Measurements from ENCODE around the gene CEP104. TPM values are rescaled to one million over a fixed set of nuclear protein-coding genes. Genes with fewer than 3 reads are reported as not detected.

Gene CEP104
- total RNA-seq, 1 experiment from 2014 or later: 34.5 TPM

DNA sequence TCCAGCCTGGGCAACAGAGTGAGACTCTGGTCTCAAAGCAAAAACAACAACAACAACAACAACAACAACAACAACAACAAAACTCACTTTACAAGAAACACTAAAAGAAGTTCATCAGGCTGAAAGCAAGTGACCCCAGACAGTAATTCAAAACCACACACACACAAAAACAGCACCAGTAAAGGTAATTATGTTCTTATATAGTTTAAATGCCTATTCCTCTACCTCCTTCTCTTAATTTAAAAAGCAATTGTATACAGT lies 41.4 kb upstream of the CEP104 start:
- Histone ChIP-seq H4K20me1 (ENCODE audit: control insufficient read depth, insufficient read depth, insufficient read length) (no peaks in the 10 kb centered on the region), H3T11ph (ENCODE audit: low read length) (no peak overlapping the region), H3K4ac (ENCODE audit: low read depth, low read length) (no peak overlapping the region), H4K91ac (ENCODE audit: insufficient read length, low read depth, low read length) (no peak overlapping the region), H3K9ac (ENCODE audit: extremely low read depth, insufficient read length, low read length) (no peak overlapping the region), H2BK12ac (ENCODE audit: insufficient read length, low read depth, low read length) (no peak overlapping the region), H2BK5ac (ENCODE audit: insufficient read length, low read length) (no peak overlapping the region), H3K23ac (ENCODE audit: insufficient read length, low read depth, low read length) (no peak overlapping the region), H3K27ac (ENCODE audit: insufficient read length, low read depth, low read length) (no peak overlapping the region), H2BK120ac (ENCODE audit: low read depth, low read length, poor library complexity, severe bottlenecking) (no peak overlapping the region), H3K23me2 (ENCODE audit: insufficient read length, low read depth, low read length, poor library complexity, severe bottlenecking) (peaks cover 7% of the 10 kb centered on the region), H4K5ac (ENCODE audit: insufficient read length, low read depth, low read length) (no peak overlapping the region), H2BK15ac (ENCODE audit: low read depth, low read length) (no peak overlapping the region), H3K14ac (ENCODE audit: insufficient read depth, low read length) (no peak overlapping the region), H3K56ac (ENCODE audit: insufficient read length, low read depth, low read length) (no peak overlapping the region), H3K79me1 (ENCODE audit: insufficient read depth, low read depth, low read length, poor library complexity, severe bottlenecking) (peaks cover 11% of the 10 kb centered on the region), H3K79me2 (ENCODE audit: insufficient read depth, low read length) (peaks cover 34% of the 10 kb centered on the region; the same call in 1 of the 2 replicates), H2AFZ (ENCODE audit: low read length) (no peak overlapping the region), H2BK20ac (ENCODE audit: low read depth, low read length, poor library complexity, severe bottlenecking) (no peak overlapping the region), H3K18ac (ENCODE audit: insufficient read length, low read depth, low read length) (no peak overlapping the region), H3K4me2 (ENCODE audit: insufficient read depth, insufficient read length, low read length) (no peak overlapping the region), H3K27me3 (ENCODE audit: insufficient read depth, low read length) (no peaks in the 10 kb centered on the region), H4K8ac (replicated peaks; ENCODE audit: insufficient read length, low read depth, low read length) (no peak overlapping the region), H3K4me1 (ENCODE audit: insufficient read depth, low read length) (no peaks in the 10 kb centered on the region), H2AK5ac (ENCODE audit: insufficient read length, low read length) (no peak overlapping the region), H3K9me3 (ENCODE audit: control insufficient read depth, low read depth, low read length) (no peaks in the 10 kb centered on the region)
- DNase-seq: no peak
- H3K36me3 Mint-ChIP-seq (ENCODE audit: insufficient read depth in 1 of 3, low read depth in 3 of 3): peaks cover 10 to 31% (median 12%) of the 10 kb centered on the region in 3 experiments
- peaks cover 12 to 21% of the 10 kb centered on the region in 2 experiments for H3K4me1 Mint-ChIP-seq
- peak overlapping the region; percentile 52 to 84 for H3K4me3 Mint-ChIP-seq
- peaks cover 14 to 15% of the 10 kb centered on the region in 2 experiments for H3K9me3 Mint-ChIP-seq
- H3K27ac Mint-ChIP-seq: no peak overlapping the region
- TF ChIP-seq, protein P1, sequence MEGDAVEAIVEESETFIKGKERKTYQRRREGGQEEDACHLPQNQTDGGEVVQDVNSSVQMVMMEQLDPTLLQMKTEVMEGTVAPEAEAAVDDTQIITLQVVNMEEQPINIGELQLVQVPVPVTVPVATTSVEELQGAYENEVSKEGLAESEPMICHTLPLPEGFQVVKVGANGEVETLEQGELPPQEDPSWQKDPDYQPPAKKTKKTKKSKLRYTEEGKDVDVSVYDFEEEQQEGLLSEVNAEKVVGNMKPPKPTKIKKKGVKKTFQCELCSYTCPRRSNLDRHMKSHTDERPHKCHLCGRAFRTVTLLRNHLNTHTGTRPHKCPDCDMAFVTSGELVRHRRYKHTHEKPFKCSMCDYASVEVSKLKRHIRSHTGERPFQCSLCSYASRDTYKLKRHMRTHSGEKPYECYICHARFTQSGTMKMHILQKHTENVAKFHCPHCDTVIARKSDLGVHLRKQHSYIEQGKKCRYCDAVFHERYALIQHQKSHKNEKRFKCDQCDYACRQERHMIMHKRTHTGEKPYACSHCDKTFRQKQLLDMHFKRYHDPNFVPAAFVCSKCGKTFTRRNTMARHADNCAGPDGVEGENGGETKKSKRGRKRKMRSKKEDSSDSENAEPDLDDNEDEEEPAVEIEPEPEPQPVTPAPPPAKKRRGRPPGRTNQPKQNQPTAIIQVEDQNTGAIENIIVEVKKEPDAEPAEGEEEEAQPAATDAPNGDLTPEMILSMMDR (conservative IDR thresholded peaks at IDR 0.05): no peak
- H3K27me3 Mint-ChIP-seq (ENCODE audit: low read depth): no peaks in the 10 kb centered on the region

Data from H9 (cell line).